HG03442 (cell line): Measurements from ENCODE around the gene ARID1B.
A peak's percentile ranks its signal among the peaks of the same experiment; 100 is the strongest.

ENCODE experiments used
- ATAC-seq: cut with Tn5 transposase; IDR thresholded peaks from one replicate; pipeline ENCODE4 v1.9.1; 2021; ENCODE audit warnings: mild to moderate bottlenecking, moderate library complexity; ENCODE audit not compliant: unreplicated experiment

The ARID1B gene

GRCh38 chr6:157194643-157195042 is 417.5 kb downstream of the ARID1B start:
- no peak for ATAC-seq

- no peak for ATAC-seq
Measured at GRCh38 chr6:157196391-157196790, 419.2 kb downstream of the ARID1B start.

GRCh38 chr6:157198425-157199279 is 421.5 kb downstream of the ARID1B start:
- no peak for ATAC-seq

GRCh38 chr6:157200117-157200516 is 422.9 kb downstream of the ARID1B start:
- ATAC-seq = no peak

- ATAC-seq = no peak
Measured at GRCh38 chr6:157200611-157201010, 423.4 kb downstream of the ARID1B start.

- no peak for ATAC-seq
Measured at GRCh38 chr6:157201083-157201482, 423.9 kb downstream of the ARID1B start.

GRCh38 chr6:157203312-157203744 is 426.1 kb downstream of the ARID1B start:
- peak; percentile 97 for ATAC-seq

- peak; percentile 23 for ATAC-seq
Measured at GRCh38 chr6:157203764-157204163, 426.6 kb downstream of the ARID1B start.

GRCh38 chr6:157205473-157206358 is 428.5 kb downstream of the ARID1B start:
- ATAC-seq = no peak

GRCh38 chr6:157206359-157206815 is 429.2 kb downstream of the ARID1B start:
- no peak for ATAC-seq

GRCh38 chr6:157207521-157208076 is 430.4 kb downstream of the ARID1B start:
- ATAC-seq = no peak

- no peak for ATAC-seq
Measured at GRCh38 chr6:157209865-157210530, 432.8 kb downstream of the ARID1B start.

- no peak for ATAC-seq
Measured at GRCh38 chr6:157210954-157211353, 433.8 kb downstream of the ARID1B start.

- no peak for ATAC-seq
Measured at GRCh38 chr6:157211603-157212455, 434.7 kb downstream of the ARID1B start.

GRCh38 chr6:157213426-157213825 is 436.2 kb downstream of the ARID1B start:
- ATAC-seq = no peak

- ATAC-seq = no peak
Measured at GRCh38 chr6:157213907-157214565, 436.9 kb downstream of the ARID1B start.

GRCh38 chr6:157215717-157216116 is 438.5 kb downstream of the ARID1B start:
- ATAC-seq = no peak

- ATAC-seq = no peak
Measured at GRCh38 chr6:157216570-157216969, 439.4 kb downstream of the ARID1B start.

- ATAC-seq = no peak
Measured at GRCh38 chr6:157217198-157217893, 440.2 kb downstream of the ARID1B start.
